ENCODE measurements around the gene CHD6. TPM values are rescaled to one million over a fixed set of nuclear protein-coding genes. Genes with fewer than 3 reads are reported as not detected.

CHD6 gene
- total RNA-seq, 1 experiment from 2014 or later: 26.6 TPM

DNA sequence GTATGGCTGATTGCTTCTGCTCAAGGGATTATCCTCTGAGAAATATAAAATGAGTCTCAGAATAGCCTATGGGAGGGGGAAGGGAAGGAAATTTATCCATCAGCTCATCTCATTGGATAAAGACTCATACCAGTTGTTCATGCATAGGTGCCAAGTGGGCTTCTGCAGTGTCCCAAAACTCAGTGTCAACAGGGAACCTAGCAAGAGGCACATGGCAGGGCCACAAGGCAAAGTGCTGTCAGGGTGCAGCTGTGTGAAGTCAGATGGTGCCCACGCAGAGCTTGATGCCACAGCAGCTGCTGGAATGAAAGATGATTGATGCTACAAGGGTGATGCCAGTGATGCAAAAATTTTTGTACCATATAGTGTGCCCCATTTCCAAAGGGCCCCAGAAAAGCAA, 3.2 kb upstream of the CHD6 start:
- Histone ChIP-seq H3K4me1 (ENCODE audit: control insufficient read depth in 1 of 2, insufficient read depth in 2 of 2, low read length in 2 of 2) (peaks cover 6 to 11% of the 10 kb centered on the region in 2 experiments; a peak in 3 of 4 replicates), H3K9me3 (ENCODE audit: control insufficient read depth in 1 of 2, insufficient read depth in 1 of 2, low read depth in 1 of 2, low read length in 2 of 2) (no peaks in the 10 kb centered on the region), H3K9me2 (ENCODE audit: insufficient read depth) (no peaks in the 10 kb centered on the region), H3K4me3 (replicated peaks in 1 of 2; ENCODE audit: low read depth in 1 of 2, low read length in 2 of 2) (no peak overlapping the region), H3K4me2 (ENCODE audit: low read length) (no peak overlapping the region), H4K20me1 (ENCODE audit: insufficient read depth) (no peaks in the 10 kb centered on the region), H3K79me2 (ENCODE audit: insufficient read depth, low read length) (peaks cover 11% of the 10 kb centered on the region), H3K27ac (ENCODE audit: low read depth, low read length) (no peak overlapping the region), H2AFZ (ENCODE audit: low read depth, low read length, poor library complexity, severe bottlenecking) (no peak overlapping the region), H3K27me3 (ENCODE audit: insufficient read depth, low read length) (no peaks in the 10 kb centered on the region), H3K36me3 (ENCODE audit: control insufficient read depth in 1 of 2, insufficient read depth in 2 of 2, low read length in 2 of 2) (no peaks in the 10 kb centered on the region), H3K9ac (ENCODE audit: low read length) (no peak overlapping the region)
- CTCF ChIA-PET: no interaction called here
- RAD21 ChIA-PET (ENCODE audit: low non-redundant PET in 1 of 2, low total read pairs in 2 of 2, uncharacterized antibody in 2 of 2, unreplicated experiment in 2 of 2): no interaction called here
- TF ChIP-seq EZH2 (IDR thresholded peaks at IDR 0.05): no peak
- BruUV-seq (replicated peaks): no TSS peak
- intact Hi-C loops (cut with micrococcal nuclease): no loop called here
- POLR2A ChIA-PET: no interaction called here
- no peak for ATAC-seq
- no peak for DNase-seq (ENCODE audit: low read depth, low spot score)

DNA sequence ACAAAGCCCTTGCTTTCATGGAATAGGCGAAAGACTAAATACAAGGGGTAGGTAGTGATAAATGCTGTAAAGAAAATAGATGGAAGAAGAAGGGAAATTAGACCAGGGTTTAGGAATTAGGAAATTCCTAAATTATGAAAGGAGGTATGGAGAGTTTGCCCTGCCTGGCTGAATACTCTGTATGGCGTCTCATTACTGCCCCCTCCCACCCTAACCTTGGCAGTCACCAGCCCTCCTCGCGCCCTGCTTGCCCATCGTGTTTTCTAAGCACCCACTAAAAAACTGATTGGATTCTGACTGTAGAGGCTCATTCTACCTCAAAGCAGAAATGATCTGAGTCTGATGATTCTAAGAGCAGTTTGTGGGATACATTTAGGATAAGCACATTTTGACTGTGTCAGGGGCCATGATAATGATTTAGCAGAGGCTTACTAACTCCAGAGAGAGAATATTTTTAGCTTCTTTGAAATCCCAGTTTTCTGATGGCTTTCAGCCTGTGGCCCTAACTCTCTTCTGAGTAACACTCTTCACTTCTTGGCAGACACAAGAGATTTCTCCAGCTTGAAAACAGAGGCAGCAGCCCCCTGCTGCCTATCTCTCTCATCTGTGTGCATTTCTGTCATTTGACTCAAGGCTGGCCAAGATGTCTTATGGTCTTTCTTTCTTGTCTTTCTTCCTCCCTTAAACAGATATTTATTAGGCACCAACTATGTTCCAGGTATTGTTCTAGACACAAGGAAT, 1.4 kb upstream of the CHD6 start:
- peaks cover 6 to 11% of the 10 kb centered on the region in 2 experiments; a peak in 3 of 4 replicates for H3K4me1 ChIP-seq (ENCODE audit: control insufficient read depth in 1 of 2, insufficient read depth in 2 of 2, low read length in 2 of 2)
- TF ChIP-seq EGR1 (IDR thresholded peaks at IDR 0.05; ENCODE audit: low read depth) (no peak), ELF1 (IDR thresholded peaks at IDR 0.05; ENCODE audit: borderline replicate concordance, low read depth) (no peak), SRF (IDR thresholded peaks at IDR 0.05; ENCODE audit: low read depth) (no peak), YY1 (IDR thresholded peaks at IDR 0.05; ENCODE audit: extremely low read depth, insufficient replicate concordance, low read depth, low read length) (no peak), SIN3A (IDR thresholded peaks at IDR 0.05; ENCODE audit: low read depth) (no peak), POLR2AphosphoS5 (IDR thresholded peaks at IDR 0.05; ENCODE audit: low read depth, low read length) (no peak), CBX3 (IDR thresholded peaks at IDR 0.05; ENCODE audit: low read depth) (no peak), EZH2 (IDR thresholded peaks at IDR 0.05) (no peak), POLR2A (IDR thresholded peaks at IDR 0.05; ENCODE audit: borderline replicate concordance, extremely low read depth, insufficient read depth, insufficient read length) (no peak), JUND (IDR thresholded peaks at IDR 0.05) (no peak), ZNF274 (IDR thresholded peaks at IDR 0.05; ENCODE audit: low read depth, low read length) (no peak)
- TF ChIP-seq, protein P1, sequence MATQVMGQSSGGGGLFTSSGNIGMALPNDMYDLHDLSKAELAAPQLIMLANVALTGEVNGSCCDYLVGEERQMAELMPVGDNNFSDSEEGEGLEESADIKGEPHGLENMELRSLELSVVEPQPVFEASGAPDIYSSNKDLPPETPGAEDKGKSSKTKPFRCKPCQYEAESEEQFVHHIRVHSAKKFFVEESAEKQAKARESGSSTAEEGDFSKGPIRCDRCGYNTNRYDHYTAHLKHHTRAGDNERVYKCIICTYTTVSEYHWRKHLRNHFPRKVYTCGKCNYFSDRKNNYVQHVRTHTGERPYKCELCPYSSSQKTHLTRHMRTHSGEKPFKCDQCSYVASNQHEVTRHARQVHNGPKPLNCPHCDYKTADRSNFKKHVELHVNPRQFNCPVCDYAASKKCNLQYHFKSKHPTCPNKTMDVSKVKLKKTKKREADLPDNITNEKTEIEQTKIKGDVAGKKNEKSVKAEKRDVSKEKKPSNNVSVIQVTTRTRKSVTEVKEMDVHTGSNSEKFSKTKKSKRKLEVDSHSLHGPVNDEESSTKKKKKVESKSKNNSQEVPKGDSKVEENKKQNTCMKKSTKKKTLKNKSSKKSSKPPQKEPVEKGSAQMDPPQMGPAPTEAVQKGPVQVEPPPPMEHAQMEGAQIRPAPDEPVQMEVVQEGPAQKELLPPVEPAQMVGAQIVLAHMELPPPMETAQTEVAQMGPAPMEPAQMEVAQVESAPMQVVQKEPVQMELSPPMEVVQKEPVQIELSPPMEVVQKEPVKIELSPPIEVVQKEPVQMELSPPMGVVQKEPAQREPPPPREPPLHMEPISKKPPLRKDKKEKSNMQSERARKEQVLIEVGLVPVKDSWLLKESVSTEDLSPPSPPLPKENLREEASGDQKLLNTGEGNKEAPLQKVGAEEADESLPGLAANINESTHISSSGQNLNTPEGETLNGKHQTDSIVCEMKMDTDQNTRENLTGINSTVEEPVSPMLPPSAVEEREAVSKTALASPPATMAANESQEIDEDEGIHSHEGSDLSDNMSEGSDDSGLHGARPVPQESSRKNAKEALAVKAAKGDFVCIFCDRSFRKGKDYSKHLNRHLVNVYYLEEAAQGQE (IDR thresholded peaks at IDR 0.05; ENCODE audit: low read depth): no peak
- TF ChIP-seq, protein P2, sequence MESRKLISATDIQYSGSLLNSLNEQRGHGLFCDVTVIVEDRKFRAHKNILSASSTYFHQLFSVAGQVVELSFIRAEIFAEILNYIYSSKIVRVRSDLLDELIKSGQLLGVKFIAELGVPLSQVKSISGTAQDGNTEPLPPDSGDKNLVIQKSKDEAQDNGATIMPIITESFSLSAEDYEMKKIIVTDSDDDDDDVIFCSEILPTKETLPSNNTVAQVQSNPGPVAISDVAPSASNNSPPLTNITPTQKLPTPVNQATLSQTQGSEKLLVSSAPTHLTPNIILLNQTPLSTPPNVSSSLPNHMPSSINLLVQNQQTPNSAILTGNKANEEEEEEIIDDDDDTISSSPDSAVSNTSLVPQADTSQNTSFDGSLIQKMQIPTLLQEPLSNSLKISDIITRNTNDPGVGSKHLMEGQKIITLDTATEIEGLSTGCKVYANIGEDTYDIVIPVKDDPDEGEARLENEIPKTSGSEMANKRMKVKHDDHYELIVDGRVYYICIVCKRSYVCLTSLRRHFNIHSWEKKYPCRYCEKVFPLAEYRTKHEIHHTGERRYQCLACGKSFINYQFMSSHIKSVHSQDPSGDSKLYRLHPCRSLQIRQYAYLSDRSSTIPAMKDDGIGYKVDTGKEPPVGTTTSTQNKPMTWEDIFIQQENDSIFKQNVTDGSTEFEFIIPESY (IDR thresholded peaks at IDR 0.05; ENCODE audit: extremely low read depth, insufficient replicate concordance, low read length): no peak
- TF ChIP-seq, protein P3, sequence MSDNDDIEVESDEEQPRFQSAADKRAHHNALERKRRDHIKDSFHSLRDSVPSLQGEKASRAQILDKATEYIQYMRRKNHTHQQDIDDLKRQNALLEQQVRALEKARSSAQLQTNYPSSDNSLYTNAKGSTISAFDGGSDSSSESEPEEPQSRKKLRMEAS (IDR thresholded peaks at IDR 0.05): no peak
- no peak overlapping the region for H3K27ac ChIP-seq (ENCODE audit: low read depth, low read length)
- DNase-seq (ENCODE audit: low read depth, low spot score): no peak
- peaks cover 24% of the 10 kb centered on the region for H3K79me2 ChIP-seq (ENCODE audit: insufficient read depth, low read length)
- no peak overlapping the region for H2AFZ ChIP-seq (ENCODE audit: low read depth, low read length, poor library complexity, severe bottlenecking)
- intact Hi-C loops (cut with micrococcal nuclease): no loop called here
- BruUV-seq (replicated peaks): no TSS peak
- CTCF ChIA-PET: no interaction called here
- H3K9ac ChIP-seq (ENCODE audit: low read length): no peak overlapping the region
- H3K9me3 ChIP-seq (ENCODE audit: control insufficient read depth in 1 of 2, insufficient read depth in 1 of 2, low read depth in 1 of 2, low read length in 2 of 2): no peaks in the 10 kb centered on the region
- H3K4me2 ChIP-seq (ENCODE audit: low read length): peak overlapping the region; percentile 67
- no peaks in the 10 kb centered on the region for H3K36me3 ChIP-seq (ENCODE audit: control insufficient read depth in 1 of 2, insufficient read depth in 2 of 2, low read length in 2 of 2)
- RAD21 ChIA-PET (ENCODE audit: low non-redundant PET in 1 of 2, low total read pairs in 2 of 2, uncharacterized antibody in 2 of 2, unreplicated experiment in 2 of 2): no interaction called here
- no peak overlapping the region for H3K4me3 ChIP-seq (replicated peaks in 1 of 2; ENCODE audit: low read depth in 1 of 2, low read length in 2 of 2)
- no peaks in the 10 kb centered on the region for H3K9me2 ChIP-seq (ENCODE audit: insufficient read depth)
- H3K27me3 ChIP-seq (ENCODE audit: insufficient read depth, low read length): no peaks in the 10 kb centered on the region
- H4K20me1 ChIP-seq (ENCODE audit: insufficient read depth): no peaks in the 10 kb centered on the region
- POLR2A ChIA-PET: no interaction called here
- no peak for ATAC-seq

Data from HCT116 (cell line).